PFSK-1 (cell line): ENCODE results near the gene IQSEC3.

Experiments
- POLR2AphosphoS5 ChIP-seq: IDR thresholded peaks from 2 replicates; pipeline ENCODE4 v1.6.1; 2012; ENCODE audit warnings: low read depth, mild to moderate bottlenecking, control low read depth, low read length, moderate library complexity
- SIN3A ChIP-seq: IDR thresholded peaks from 2 replicates; pipeline ENCODE4 v1.6.1; 2012; ENCODE audit warnings: mild to moderate bottlenecking, low read length, moderate library complexity, borderline replicate concordance; ENCODE audit not compliant: insufficient read depth
- TAF1 ChIP-seq: IDR thresholded peaks from 2 replicates; pipeline ENCODE4 v1.6.1; 2012; ENCODE audit warnings: low read length, control low read depth, borderline replicate concordance; ENCODE audit not compliant: insufficient read depth
- TF ChIP-seq, protein P1 (sequence below), 2 experiments: IDR thresholded peaks; 2 replicates each; pipeline versions ENCODE4 v1.6.1 to v1.8.0; 2011 to 2012; ENCODE audit warnings: low read depth in 2 of 2, low read length in 2 of 2, control low read depth in 1 of 2, inconsistent platforms in 1 of 2, mild to moderate bottlenecking in 1 of 2, moderate library complexity in 1 of 2; ENCODE audit not compliant: insufficient read depth in 1 of 2

DNA sequence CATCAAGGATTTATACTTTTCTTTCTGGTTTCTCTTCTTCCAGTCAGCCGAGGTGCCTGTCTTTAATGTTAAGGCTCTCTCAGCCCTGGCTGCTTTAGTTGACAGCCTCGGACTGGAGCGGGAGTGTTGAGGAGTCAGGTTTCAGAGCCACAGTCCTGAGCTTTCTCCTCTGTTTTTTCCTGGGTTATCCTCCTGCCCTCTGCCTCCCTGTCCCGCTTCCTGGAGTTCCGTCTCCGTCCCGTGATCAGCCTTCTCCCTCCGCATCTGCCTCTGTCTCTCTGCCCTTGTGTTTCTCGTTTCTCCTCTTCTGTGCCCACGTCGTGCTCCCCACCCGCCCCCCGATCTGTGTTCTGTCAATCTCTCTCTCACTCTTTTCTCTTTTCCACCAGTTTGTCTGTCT, 33.0 kb downstream of the IQSEC3 start:
- TF ChIP-seq, protein P1, sequence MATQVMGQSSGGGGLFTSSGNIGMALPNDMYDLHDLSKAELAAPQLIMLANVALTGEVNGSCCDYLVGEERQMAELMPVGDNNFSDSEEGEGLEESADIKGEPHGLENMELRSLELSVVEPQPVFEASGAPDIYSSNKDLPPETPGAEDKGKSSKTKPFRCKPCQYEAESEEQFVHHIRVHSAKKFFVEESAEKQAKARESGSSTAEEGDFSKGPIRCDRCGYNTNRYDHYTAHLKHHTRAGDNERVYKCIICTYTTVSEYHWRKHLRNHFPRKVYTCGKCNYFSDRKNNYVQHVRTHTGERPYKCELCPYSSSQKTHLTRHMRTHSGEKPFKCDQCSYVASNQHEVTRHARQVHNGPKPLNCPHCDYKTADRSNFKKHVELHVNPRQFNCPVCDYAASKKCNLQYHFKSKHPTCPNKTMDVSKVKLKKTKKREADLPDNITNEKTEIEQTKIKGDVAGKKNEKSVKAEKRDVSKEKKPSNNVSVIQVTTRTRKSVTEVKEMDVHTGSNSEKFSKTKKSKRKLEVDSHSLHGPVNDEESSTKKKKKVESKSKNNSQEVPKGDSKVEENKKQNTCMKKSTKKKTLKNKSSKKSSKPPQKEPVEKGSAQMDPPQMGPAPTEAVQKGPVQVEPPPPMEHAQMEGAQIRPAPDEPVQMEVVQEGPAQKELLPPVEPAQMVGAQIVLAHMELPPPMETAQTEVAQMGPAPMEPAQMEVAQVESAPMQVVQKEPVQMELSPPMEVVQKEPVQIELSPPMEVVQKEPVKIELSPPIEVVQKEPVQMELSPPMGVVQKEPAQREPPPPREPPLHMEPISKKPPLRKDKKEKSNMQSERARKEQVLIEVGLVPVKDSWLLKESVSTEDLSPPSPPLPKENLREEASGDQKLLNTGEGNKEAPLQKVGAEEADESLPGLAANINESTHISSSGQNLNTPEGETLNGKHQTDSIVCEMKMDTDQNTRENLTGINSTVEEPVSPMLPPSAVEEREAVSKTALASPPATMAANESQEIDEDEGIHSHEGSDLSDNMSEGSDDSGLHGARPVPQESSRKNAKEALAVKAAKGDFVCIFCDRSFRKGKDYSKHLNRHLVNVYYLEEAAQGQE (IDR thresholded peaks at IDR 0.05; ENCODE audit: insufficient read depth in 1 of 2, low read depth in 2 of 2, low read length in 2 of 2) = no peak
- no peak for TF ChIP-seq POLR2AphosphoS5
- no peak for TF ChIP-seq TAF1
- TF ChIP-seq SIN3A = no peak
